Measurements from ENCODE around the gene L2HGDH. TPM values are rescaled to one million over a fixed set of nuclear protein-coding genes. Genes with fewer than 3 reads are reported as not detected.

Gene L2HGDH
- total and polyA plus RNA-seq, 9 of the 15 experiments (the other 6 are each of a cell fraction or from before 2014, with no cell fraction given): 1.7 to 16.1 (median 10.5) TPM

DNA sequence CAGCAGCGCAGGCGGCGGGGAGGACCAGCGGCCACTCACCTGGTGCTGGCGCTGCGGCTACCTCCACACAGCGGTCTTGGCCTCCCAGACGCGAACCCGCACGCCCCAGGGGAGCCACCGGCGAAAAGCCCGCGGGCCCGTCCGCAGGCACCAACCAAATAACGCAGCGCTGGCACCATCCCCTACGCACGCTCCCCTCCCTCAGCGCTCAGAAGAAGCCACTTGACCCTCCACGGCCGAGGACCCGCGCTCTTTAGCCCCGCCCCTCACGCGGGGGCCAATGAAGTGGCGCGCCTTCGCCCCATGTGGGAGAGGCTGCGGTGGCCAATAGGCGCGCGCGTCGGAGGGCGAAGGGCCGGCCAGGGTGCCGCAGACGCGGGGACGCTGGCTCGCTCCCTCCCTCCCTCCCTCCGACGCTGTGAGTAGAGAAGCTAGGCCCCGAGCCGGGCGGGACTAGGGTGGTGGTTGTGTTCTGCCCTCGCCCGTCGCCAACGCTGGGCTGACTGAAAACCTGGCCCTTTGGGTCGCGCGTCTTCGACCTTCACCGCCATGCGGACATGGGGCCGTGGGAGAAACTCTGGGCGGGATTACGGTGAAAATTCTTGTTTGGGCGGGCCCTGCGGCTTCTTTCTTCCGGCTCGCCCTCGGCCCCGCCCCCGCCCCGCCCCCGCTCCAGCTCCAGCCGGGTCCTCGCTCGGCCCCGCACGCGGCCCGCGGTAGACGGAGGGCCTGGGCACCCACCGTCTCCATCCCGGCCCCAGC is at the start of gene L2HGDH, which contains the start of gene DMAC2L (continued):
- TF ChIP-seq ZNF668 (CRISPR knock-in tag; IDR thresholded peaks at IDR 0.05) (no peak), NR1H2 (CRISPR knock-in tag; IDR thresholded peaks at IDR 0.05) (no peak), RAD51 (IDR thresholded peaks at IDR 0.05; ENCODE audit: borderline replicate concordance, low read depth) (peak; percentile 71), TSC22D4 (tag; IDR thresholded peaks at IDR 0.05) (no peak), ZNF384 (IDR thresholded peaks at IDR 0.05; ENCODE audit: low read depth, low read length) (no peak), HDAC3 (IDR thresholded peaks at IDR 0.05; ENCODE audit: borderline replicate concordance, partially characterized antibody) (no peak), SRF (CRISPR knock-in tag; IDR thresholded peaks at IDR 0.05) (peak in 1 of 2 experiments; percentile 51; a peak in 1 of 4 replicates), ZNF551 (CRISPR knock-in tag; IDR thresholded peaks at IDR 0.05) (no peak), ILF3 (IDR thresholded peaks at IDR 0.05; ENCODE audit: borderline replicate concordance) (no peak), DMBX1 (CRISPR knock-in tag; IDR thresholded peaks at IDR 0.05; ENCODE audit: borderline replicate concordance) (no peak), ILK (tag; IDR thresholded peaks at IDR 0.05; ENCODE audit: borderline replicate concordance, low read depth) (no peak), MCM5 (IDR thresholded peaks at IDR 0.05; ENCODE audit: low read depth) (no peak), LARP7 (IDR thresholded peaks at IDR 0.05) (no peak), ARNT (IDR thresholded peaks at IDR 0.05) (no peak), PHB (CRISPR knock-in tag; IDR thresholded peaks at IDR 0.05) (no peak), CEBPG (CRISPR knock-in tag; IDR thresholded peaks at IDR 0.05) (no peak), CEBPG (tag; conservative IDR thresholded peaks at IDR 0.05 in 1 of 2, IDR thresholded peaks at IDR 0.05 in 1 of 2) (no peak), ZC3H11A (IDR thresholded peaks at IDR 0.05; ENCODE audit: low read depth, low read length) (no peak), CBX8 (IDR thresholded peaks at IDR 0.05; ENCODE audit: borderline replicate concordance, extremely low read depth, low read depth, low read length, poor library complexity, severe bottlenecking) (no peak)
- TF ChIP-seq, protein P1, sequence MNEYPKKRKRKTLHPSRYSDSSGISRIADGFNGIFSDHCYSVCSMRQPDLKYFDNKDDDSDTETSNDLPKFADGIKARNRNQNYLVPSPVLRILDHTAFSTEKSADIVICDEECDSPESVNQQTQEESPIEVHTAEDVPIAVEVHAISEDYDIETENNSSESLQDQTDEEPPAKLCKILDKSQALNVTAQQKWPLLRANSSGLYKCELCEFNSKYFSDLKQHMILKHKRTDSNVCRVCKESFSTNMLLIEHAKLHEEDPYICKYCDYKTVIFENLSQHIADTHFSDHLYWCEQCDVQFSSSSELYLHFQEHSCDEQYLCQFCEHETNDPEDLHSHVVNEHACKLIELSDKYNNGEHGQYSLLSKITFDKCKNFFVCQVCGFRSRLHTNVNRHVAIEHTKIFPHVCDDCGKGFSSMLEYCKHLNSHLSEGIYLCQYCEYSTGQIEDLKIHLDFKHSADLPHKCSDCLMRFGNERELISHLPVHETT (CRISPR knock-in tag; conservative IDR thresholded peaks at IDR 0.05 in 1 of 2, IDR thresholded peaks at IDR 0.05 in 1 of 2): no peak
- TF ChIP-seq, protein P2, sequence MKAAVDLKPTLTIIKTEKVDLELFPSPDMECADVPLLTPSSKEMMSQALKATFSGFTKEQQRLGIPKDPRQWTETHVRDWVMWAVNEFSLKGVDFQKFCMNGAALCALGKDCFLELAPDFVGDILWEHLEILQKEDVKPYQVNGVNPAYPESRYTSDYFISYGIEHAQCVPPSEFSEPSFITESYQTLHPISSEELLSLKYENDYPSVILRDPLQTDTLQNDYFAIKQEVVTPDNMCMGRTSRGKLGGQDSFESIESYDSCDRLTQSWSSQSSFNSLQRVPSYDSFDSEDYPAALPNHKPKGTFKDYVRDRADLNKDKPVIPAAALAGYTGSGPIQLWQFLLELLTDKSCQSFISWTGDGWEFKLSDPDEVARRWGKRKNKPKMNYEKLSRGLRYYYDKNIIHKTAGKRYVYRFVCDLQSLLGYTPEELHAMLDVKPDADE (conservative IDR thresholded peaks at IDR 0.05; ENCODE audit: control insufficient read depth, low read depth, low read length): no peak
- TF ChIP-seq, protein P3, sequence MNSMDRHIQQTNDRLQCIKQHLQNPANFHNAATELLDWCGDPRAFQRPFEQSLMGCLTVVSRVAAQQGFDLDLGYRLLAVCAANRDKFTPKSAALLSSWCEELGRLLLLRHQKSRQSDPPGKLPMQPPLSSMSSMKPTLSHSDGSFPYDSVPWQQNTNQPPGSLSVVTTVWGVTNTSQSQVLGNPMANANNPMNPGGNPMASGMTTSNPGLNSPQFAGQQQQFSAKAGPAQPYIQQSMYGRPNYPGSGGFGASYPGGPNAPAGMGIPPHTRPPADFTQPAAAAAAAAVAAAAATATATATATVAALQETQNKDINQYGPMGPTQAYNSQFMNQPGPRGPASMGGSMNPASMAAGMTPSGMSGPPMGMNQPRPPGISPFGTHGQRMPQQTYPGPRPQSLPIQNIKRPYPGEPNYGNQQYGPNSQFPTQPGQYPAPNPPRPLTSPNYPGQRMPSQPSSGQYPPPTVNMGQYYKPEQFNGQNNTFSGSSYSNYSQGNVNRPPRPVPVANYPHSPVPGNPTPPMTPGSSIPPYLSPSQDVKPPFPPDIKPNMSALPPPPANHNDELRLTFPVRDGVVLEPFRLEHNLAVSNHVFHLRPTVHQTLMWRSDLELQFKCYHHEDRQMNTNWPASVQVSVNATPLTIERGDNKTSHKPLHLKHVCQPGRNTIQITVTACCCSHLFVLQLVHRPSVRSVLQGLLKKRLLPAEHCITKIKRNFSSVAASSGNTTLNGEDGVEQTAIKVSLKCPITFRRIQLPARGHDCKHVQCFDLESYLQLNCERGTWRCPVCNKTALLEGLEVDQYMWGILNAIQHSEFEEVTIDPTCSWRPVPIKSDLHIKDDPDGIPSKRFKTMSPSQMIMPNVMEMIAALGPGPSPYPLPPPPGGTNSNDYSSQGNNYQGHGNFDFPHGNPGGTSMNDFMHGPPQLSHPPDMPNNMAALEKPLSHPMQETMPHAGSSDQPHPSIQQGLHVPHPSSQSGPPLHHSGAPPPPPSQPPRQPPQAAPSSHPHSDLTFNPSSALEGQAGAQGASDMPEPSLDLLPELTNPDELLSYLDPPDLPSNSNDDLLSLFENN (IDR thresholded peaks at IDR 0.05; ENCODE audit: low read depth in 2 of 2, low read length in 2 of 2): no peak
